HEK293T (cell line): ENCODE data around the gene ACOT7.

Experiments
- ARNT ChIP-seq: fragments of 450-650 bp; IDR thresholded peaks from 2 replicates; pipeline ENCODE4 v1.6.1; 2017; ENCODE audit warnings: mild to moderate bottlenecking
- BHLHE40 ChIP-seq: fragments of 450-650 bp; IDR thresholded peaks from 2 replicates; pipeline ENCODE4 v1.6.1; 2016; ENCODE audit warnings: mild to moderate bottlenecking, moderate library complexity, borderline replicate concordance
- CTBP1 ChIP-seq: fragments of 450-650 bp; IDR thresholded peaks from 2 replicates; pipeline ENCODE4 v1.6.1; 2016; ENCODE audit warnings: borderline replicate concordance
- ELF4 ChIP-seq: fragments of 450-650 bp; IDR thresholded peaks from 2 replicates; pipeline ENCODE4 v1.6.1; 2017; ENCODE audit warnings: antibody characterized with exemption
- FOXA1 ChIP-seq: fragments of 450-650 bp; IDR thresholded peaks from 2 replicates; pipeline ENCODE4 v1.6.1; 2016; ENCODE audit warnings: mild to moderate bottlenecking
- FOXK2 ChIP-seq: fragments of 450-650 bp; IDR thresholded peaks from 2 replicates; pipeline ENCODE4 v1.6.1; 2016; ENCODE audit warnings: mild to moderate bottlenecking
- FOXM1 ChIP-seq: fragments of 450-650 bp; IDR thresholded peaks from 2 replicates; pipeline ENCODE4 v1.6.1; 2017; ENCODE audit warnings: mild to moderate bottlenecking, borderline replicate concordance
- HDGF ChIP-seq: fragments of 450-650 bp; IDR thresholded peaks from 2 replicates; pipeline ENCODE4 v1.6.1; 2017; ENCODE audit warnings: antibody characterized with exemption, borderline replicate concordance
- LEF1 ChIP-seq: fragments of 450-650 bp; IDR thresholded peaks from 2 replicates; pipeline ENCODE4 v1.6.1; 2017; ENCODE audit warnings: mild to moderate bottlenecking, borderline replicate concordance
- NFRKB ChIP-seq: fragments of 450-650 bp; IDR thresholded peaks from 2 replicates; pipeline ENCODE4 v1.6.1; 2016; ENCODE audit warnings: mild to moderate bottlenecking, moderate library complexity
- PKNOX1 ChIP-seq: fragments of 450-650 bp; IDR thresholded peaks from 2 replicates; pipeline ENCODE4 v1.6.1; 2016
- SP1 ChIP-seq: fragments of 450-650 bp; IDR thresholded peaks from 2 replicates; pipeline ENCODE4 v1.6.1; 2017
- TARDBP ChIP-seq: fragments of 450-650 bp; IDR thresholded peaks from 2 replicates; pipeline ENCODE4 v1.6.1; 2016

GRCh38 chr1:6316240-6317097 lies 77.1 kb downstream of the ACOT7 start:
- TF ChIP-seq BHLHE40 = no peak
- no peak for TF ChIP-seq FOXK2
- TF ChIP-seq NFRKB = no peak
- no peak for TF ChIP-seq FOXM1
- TF ChIP-seq ARNT = no peak
- no peak for TF ChIP-seq SP1
- no peak for TF ChIP-seq ELF4
- no peak for TF ChIP-seq CTBP1
- TF ChIP-seq HDGF = no peak
- no peak for TF ChIP-seq TARDBP
- no peak; the same call in 1 of the 2 replicates for TF ChIP-seq PKNOX1
- TF ChIP-seq FOXA1 = no peak
- no peak for TF ChIP-seq LEF1
